Stimulated activated CD4-positive, alpha-beta T cell treated with anti-CD3 and anti-CD28 coated beads, Interleukin-4, amount 100 ng/mL, for 4 hours (primary cell): ENCODE measurements around the gene LHX6.
A peak's percentile ranks its signal among the peaks of the same experiment; 100 is the strongest.

Experiments used
- DNase-seq, 2 experiments: peaks; one replicate each; pipeline ENCODE4 v3.0.0-alpha.2; 2020

LHX6 gene

GRCh38 chr9:122190597-122191381 is 38.0 kb downstream of the LHX6 start:
- DNase-seq = no peak

DNA sequence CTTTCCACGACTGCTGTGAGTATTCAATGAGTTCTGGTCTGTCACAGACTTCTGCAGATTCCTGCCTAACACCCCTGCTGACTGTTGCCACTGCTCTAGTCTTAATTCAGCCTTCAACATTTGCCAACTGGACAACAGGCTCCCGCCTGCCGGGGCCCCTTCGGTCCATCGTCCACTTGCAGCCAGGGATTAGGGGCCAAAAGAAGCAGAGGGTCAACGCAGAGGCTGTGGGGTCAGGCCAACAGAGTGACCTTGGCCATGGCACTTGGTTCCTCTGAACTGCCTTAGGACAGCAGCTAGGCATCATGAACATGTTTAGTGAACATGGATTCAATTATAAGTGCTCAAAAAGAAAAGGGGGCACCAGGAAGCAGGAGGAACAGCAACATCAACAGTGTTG is 40.4 kb downstream of the LHX6 start:
- no peak for DNase-seq

- DNase-seq = no peak
These were observed 41.8 kb downstream of the LHX6 start for GRCh38 chr9:122186777-122187470.

DNA sequence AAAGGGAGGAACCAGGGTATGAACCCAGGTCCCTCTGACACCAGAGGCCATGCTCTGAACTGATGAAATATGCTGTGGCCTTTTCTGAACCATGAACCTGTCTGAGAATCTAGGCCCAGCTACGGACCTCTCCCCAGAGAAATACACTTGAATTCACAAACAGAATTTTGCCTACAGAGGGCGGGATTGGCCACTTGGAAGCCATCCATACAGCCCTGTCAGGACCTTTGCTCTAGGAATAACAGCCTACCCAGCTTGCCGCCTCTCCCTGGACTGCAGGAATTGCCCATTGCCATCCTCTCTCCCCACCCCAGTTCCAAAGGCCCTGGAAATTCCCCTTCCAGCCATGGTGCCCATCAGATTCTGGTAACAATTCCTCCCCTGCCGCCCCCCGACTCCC is 42.5 kb downstream of the LHX6 start:
- no peak for DNase-seq

DNA sequence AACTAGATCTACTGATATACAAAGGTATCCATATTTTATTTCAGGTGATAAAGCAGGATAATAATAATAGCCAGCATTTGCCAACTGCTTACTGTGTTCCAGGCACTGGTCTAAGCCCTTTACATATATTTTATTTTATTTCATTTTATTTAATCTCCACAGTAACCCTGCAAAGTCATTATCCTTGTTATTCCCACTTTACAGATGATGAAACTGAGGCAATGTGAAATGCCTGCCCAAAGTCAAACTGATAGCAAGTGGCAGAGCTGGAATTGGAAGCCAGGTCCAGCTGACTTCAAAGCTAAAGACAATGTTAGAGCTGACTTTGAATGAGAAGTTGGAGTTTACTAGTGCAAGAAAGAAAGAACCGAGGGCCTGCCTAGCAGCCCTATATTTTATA is 44.2 kb downstream of the LHX6 start:
- no peak for DNase-seq

GRCh38 chr9:122183501-122183900 is 45.3 kb downstream of the LHX6 start:
- no peak for DNase-seq

GRCh38 chr9:122180633-122181032 is 48.1 kb downstream of the LHX6 start:
- DNase-seq = no peak

DNA sequence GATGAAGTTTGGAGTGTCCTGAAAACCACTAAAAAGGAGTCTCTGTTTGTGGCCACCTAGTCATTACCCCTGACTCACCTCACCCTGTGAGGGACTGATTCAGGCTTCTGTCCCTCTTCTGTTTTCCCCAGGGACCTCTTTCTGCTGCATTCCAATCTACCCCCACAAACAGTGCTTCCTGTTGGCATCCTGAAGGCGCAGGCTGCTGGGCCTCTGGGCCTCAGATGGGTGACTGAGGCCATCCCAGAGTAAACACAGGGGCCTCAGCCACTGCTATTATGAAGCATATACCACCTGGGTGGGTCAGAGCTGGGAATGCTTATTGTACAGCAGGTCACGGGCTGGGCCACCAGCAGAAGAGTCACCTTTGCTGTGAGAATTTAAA is 49.1 kb downstream of the LHX6 start:
- DNase-seq = no peak

- DNase-seq = no peak
These were observed 49.6 kb downstream of the LHX6 start for GRCh38 chr9:122179054-122179689.

DNA sequence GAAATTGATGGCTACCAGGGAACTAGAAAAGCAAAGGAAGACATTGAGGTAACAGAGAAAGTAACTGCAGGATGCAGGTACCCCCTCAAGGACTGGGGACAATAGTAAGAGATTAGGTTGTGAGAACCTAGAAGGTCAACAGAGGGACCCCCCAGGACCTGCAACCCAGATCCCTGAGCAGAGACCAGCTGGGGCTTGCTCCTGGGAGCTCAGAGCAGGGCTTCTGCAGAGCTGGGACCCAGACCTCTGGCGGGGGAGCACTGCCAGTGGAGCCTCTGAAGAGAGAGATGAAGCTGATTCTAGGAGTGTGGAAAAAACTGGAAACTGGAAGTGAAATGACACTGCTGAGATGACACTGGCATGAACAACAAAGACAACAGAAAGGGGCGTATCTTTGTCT is 51.8 kb downstream of the LHX6 start:
- no peak for DNase-seq

DNA sequence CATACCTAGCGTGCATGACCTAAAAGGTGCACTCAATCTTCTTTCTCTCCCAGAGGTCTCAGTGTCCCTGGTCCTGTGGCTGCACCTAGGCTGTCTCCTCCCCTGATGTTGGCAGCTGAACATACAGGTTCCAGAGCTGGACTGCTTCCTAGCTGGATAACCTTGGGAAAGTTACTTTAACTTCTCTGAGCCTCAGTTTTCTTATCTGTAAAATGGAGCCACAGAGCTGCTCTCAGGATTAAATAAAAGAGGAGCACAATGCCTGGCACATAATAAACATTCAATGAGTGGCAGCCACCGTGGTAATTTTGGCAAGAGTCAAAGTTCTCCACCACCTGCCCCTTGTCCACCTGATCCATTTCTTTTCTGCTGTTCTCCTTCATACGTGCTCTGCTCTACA is 55.1 kb downstream of the LHX6 start:
- no peak for DNase-seq

DNA sequence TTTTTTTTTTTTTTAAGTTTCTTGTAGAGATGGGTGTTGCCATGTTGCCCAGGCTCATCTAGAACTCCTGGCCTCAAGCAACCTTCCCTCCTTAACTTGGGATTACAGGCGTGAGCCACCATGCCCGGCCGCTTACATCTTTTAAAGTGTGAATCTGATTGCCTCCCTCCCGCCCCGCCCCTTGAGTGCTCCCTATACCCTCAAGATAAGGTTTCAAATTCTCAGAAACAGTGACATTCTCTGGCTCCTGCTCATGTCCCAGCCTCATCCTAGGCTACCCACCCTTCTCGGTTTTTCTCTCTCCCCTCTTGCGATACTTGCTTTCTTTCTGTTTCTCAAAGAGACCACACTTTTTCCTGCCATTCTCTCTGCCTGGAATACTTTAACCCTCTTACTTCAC is 56.6 kb downstream of the LHX6 start:
- no peak for DNase-seq

DNA sequence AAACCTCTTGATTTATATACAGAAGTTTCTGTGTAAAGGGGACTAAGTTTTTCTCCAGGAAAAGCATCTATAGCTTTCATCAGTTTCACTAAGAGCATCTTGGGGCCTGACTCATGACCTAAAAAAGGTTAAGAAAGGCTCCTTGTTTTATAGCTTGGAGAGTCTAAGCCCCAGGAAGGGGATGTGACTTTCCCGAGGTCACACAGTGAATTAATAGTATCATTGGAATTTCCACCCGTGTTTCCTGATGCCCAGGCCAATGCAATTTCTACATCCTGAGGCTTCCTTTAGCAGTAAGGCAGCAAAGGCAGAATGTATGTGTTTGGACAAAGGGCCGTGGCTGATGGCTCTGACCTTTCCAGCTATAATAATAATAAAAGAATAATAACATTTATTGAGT is 60.4 kb downstream of the LHX6 start:
- no peak for DNase-seq

GRCh38 chr9:122164286-122164685 is 64.5 kb downstream of the LHX6 start:
- DNase-seq = no peak

- no peak for DNase-seq
These were observed 66.3 kb downstream of the LHX6 start for GRCh38 chr9:122162415-122162814.

- DNase-seq = no peak
These were observed 68.9 kb downstream of the LHX6 start for GRCh38 chr9:122159925-122160246.

- DNase-seq = peak; percentile 94 to 96
These were observed 69.5 kb downstream of the LHX6 start, which contains the start of the genes MORN5 and NDUFA8 for GRCh38 chr9:122159026-122159924. MORN5 (plus strand) TSS chr9:122159908; CDS start chr9:122159973, 65 bp downstream. NDUFA8 (minus strand) TSS chr9:122159779; CDS start chr9:122159677, 102 bp downstream.

DNA sequence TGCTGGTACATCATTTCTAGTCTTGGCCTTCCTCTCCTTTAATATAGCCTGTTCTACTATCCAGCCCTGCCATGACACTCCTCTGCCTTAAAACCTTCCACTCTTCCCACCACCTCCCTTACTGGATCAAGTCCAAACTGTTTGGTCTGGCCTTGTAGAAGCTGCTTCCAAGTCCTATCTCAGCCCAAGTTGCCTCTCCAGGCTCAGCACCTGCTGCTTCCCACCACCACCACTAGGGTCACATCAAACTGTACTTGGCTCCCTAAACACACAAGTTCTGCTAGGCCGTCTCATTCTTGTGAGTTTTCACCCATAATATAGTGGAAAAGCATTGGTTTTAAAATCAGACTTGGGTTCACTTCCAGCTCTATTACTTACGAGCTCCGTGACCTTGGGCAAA is 70.6 kb downstream of the LHX6 start:
- peak; percentile 4 for DNase-seq

GRCh38 chr9:122155796-122156195 is 73.0 kb downstream of the LHX6 start:
- no peak for DNase-seq
